Fibroblast of lung (primary cell): ENCODE data around the gene TCHHL1. TPM values are rescaled to one million over a fixed set of nuclear protein-coding genes. Genes with fewer than 3 reads are reported as not detected.

Experiments used
- DNase-seq, 2 donors: peaks; one replicate each; pipeline versions ENCODE4 v3.0.0 to v3.0.0-alpha.2; 2010; ENCODE audit warnings: low read depth in 2 of 2
- H2AFZ ChIP-seq: 2 replicates; pipeline ENCODE4 v1.5.1; 2012; ENCODE audit warnings: low read length, control low read depth, inconsistent platforms
- H3K27ac ChIP-seq: 2 replicates; pipeline ENCODE4 v1.5.1; 2011; ENCODE audit warnings: low read length, control low read depth; ENCODE audit not compliant: insufficient read depth
- H3K27me3 ChIP-seq: 2 replicates; pipeline ENCODE4 v1.5.1; 2011; ENCODE audit warnings: mild to moderate bottlenecking, low read length; ENCODE audit not compliant: control insufficient read depth, insufficient read depth
- H3K36me3 ChIP-seq: 2 replicates; pipeline ENCODE4 v1.5.1; 2011; ENCODE audit warnings: low read length; ENCODE audit not compliant: control insufficient read depth, insufficient read depth
- H3K4me1 ChIP-seq: 2 replicates; pipeline ENCODE4 v1.5.1; 2011; ENCODE audit warnings: low read length; ENCODE audit not compliant: control insufficient read depth, insufficient read depth; ENCODE audit errors: extremely low read depth
- H3K4me2 ChIP-seq: 2 replicates; pipeline ENCODE4 v1.5.1; 2011; ENCODE audit warnings: low read length, control low read depth; ENCODE audit not compliant: insufficient read depth; ENCODE audit errors: extremely low read depth
- H3K4me3 ChIP-seq, 4 experiments: fragments of 200-600 bp in 1 of 4; sonication (generic) in 1 of 4; replicated peaks in 1 of 4; 2 replicates each; pipeline ENCODE4 v1.5.1; 2011 to 2016; ENCODE audit warnings: low read length in 4 of 4, low read depth in 3 of 4, mild to moderate bottlenecking in 3 of 4, control low read depth in 2 of 4, inconsistent platforms in 1 of 4, mixed read lengths in 1 of 4; ENCODE audit not compliant: insufficient read depth in 1 of 4; ENCODE audit errors: control extremely low read depth in 1 of 4
- H3K79me2 ChIP-seq: 2 replicates; pipeline ENCODE4 v1.5.1; 2012; ENCODE audit warnings: mild to moderate bottlenecking, low read length, inconsistent platforms; ENCODE audit not compliant: control insufficient read depth, insufficient read depth
- H3K9ac ChIP-seq: 2 replicates; pipeline ENCODE4 v1.5.1; 2011; ENCODE audit warnings: mild to moderate bottlenecking, low read length, control low read depth; ENCODE audit not compliant: insufficient read depth
- H3K9me3 ChIP-seq: 2 replicates; pipeline ENCODE4 v1.5.1; 2012; ENCODE audit warnings: low read depth, low read length; ENCODE audit not compliant: control insufficient read depth, insufficient read depth
- H4K20me1 ChIP-seq: 2 replicates; pipeline ENCODE4 v1.5.1; 2011; ENCODE audit warnings: low read length; ENCODE audit not compliant: control insufficient read depth, insufficient read depth; ENCODE audit errors: extremely low read depth
- EZH2 ChIP-seq: IDR thresholded peaks from 2 replicates; pipeline ENCODE4 v1.5.1; 2012; ENCODE audit warnings: low read length, control low read depth, mild to moderate bottlenecking; ENCODE audit errors: missing control alignments
- polyA plus RNA-seq, 2 donors: library from polyadenylated mRNA; depleted of rRNA in 1 of 2; stranded (reverse) in 1 of 2; unstranded in 1 of 2; fragments of >200 nt; gene quantifications; 2 replicates each; pipeline ENCODE4 v1.2.1, GENCODE V29; 2011 to 2012; ENCODE audit warnings: missing spikeins in 1 of 2
- total RNA-seq: library from RNA; depleted of rRNA; stranded (reverse); fragments of >200 nt; gene quantifications from 2 replicates; pipeline ENCODE4 v1.2.1, GENCODE V29; 2014
- TF ChIP-seq, protein P1 (sequence below), 2 donors: IDR thresholded peaks in 1 of 2; conservative IDR thresholded peaks in 1 of 2; 1 replicate in 1 of 2; 2 replicates in 1 of 2; pipeline ENCODE4 v1.5.1; 2011 to 2012; ENCODE audit warnings: low read length in 2 of 2, control low read depth in 1 of 2, inconsistent platforms in 1 of 2, low read depth in 1 of 2, mild to moderate bottlenecking in 1 of 2

The TCHHL1 gene
- total and polyA plus RNA-seq, 2 donors (not counting 1 experiment from before 2014, with no cell fraction given), result not detected

DNA sequence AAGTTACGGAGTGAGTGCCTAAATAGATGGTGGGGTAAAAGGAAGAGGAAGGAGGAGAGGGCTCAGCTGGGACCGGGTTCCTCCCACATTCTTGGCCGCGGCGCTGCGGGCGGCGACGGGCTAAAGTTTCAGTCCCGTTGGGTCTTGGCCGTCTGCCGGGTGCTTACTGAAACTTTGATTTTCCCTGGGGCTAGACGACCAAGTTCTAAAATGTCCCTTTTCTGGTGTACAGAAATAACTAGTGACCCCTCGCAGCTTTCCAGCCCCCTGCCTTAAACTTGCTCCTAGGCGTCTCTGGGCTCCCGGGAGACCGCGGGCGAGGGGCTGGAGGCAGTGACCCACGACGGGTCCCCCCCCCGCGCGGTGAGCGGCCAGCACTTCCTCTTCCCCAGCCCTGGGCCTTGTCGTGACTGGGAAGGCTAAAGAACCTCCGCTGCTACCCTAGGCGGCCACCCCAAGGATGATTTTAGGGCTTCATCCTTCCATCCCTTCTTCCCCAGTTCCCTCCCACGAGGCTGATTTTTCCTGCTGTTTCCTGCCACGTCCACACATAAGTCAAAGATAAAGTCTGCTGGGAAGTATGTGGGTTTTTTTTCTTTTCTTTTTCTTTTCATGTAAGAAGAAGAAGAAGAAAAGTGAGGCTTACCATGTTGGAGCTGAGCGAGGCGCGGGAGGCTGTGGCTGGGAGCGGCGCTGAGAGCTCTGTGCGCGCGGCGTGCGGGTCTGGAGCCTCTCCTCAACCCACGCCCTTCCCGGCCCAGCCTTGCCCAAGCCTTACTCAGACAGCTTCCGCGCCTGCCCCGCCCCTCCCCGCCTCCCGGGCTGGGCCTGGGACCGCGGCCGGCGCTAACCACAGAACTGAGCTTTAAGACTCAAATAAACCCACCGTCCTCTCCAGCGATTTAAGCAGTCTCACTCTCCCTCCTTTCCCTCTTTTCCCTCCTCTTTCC lies 52.3 kb downstream of the TCHHL1 start, which contains the start of gene S100A11:
Gene S100A11, minus strand, starts transcription at position 738 of the 950 bp plus-strand sequence. Its CDS starts 89 bp downstream, at position 649.
- Histone ChIP-seq H3K4me1 (peaks cover 5% of the 10 kb centered on the region), H3K9ac (peak within 1 kb of the TSS; percentile 88), H3K4me2 (peak within 1 kb of the TSS; percentile 96), H3K27me3 (peaks cover 8% of the 10 kb centered on the region), H3K4me3 (peak within 1 kb of the TSS; percentile 68 to 95 (median 88)), H4K20me1 (peaks cover 2% of the 10 kb centered on the region), H3K27ac (peak within 1 kb of the TSS; percentile 90), H3K79me2 (peaks cover 36% of the 10 kb centered on the region), H2AFZ (peak within 1 kb of the TSS; percentile 42), H3K9me3 (no peaks in the 10 kb centered on the region), H3K36me3 (peaks cover 9% of the 10 kb centered on the region)
- no peak for TF ChIP-seq EZH2
- TF ChIP-seq, protein P1, sequence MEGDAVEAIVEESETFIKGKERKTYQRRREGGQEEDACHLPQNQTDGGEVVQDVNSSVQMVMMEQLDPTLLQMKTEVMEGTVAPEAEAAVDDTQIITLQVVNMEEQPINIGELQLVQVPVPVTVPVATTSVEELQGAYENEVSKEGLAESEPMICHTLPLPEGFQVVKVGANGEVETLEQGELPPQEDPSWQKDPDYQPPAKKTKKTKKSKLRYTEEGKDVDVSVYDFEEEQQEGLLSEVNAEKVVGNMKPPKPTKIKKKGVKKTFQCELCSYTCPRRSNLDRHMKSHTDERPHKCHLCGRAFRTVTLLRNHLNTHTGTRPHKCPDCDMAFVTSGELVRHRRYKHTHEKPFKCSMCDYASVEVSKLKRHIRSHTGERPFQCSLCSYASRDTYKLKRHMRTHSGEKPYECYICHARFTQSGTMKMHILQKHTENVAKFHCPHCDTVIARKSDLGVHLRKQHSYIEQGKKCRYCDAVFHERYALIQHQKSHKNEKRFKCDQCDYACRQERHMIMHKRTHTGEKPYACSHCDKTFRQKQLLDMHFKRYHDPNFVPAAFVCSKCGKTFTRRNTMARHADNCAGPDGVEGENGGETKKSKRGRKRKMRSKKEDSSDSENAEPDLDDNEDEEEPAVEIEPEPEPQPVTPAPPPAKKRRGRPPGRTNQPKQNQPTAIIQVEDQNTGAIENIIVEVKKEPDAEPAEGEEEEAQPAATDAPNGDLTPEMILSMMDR (conservative IDR thresholded peaks at IDR 0.05 in 1 of 2, IDR thresholded peaks at IDR 0.05 in 1 of 2; ENCODE audit: low read depth in 1 of 2, low read length in 2 of 2), result no peak
- DNase-seq, result peak; percentile 82 to 87

DNA sequence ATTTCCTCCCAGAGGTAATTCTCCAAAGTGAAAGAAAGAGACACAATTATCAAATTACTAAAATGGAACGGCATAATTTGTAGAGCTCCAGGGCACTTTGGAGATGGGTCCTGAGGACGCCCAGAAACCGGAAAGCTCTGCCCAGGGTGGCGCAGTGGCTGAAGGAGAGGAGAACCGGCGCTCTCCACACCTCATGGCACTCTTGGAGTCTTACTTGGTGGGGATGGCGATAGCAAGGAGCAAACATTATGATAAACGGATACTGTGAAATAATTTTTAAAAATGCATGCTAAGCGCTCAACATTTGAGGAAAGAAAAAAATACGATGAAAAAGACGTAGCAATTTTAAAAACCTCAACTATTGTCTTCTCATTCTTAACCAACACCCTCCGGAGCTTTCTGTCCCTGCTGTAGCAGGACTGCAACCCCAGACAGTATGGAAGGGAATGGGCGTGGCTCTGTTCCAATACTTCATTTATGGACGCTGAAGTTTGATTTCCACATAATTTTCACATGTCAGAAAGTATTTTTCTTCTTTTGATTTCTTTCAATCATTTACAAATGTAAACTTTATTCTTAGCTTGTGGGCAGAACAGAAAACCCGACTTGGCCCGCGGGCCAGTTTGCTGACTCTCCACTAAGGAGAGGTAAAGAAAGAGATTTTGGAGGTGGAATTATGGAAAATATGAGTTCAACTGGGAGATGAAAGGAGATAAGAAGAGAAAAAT lies 53.2 kb downstream of the TCHHL1 start:
- Histone ChIP-seq H3K4me2 (peak overlapping the region; percentile 96), H3K27ac (peak overlapping the region; percentile 90), H4K20me1 (peaks cover 2% of the 10 kb centered on the region), H3K4me3 (peak overlapping the region; percentile 68 to 95 (median 88)), H3K4me1 (peaks cover 5% of the 10 kb centered on the region), H2AFZ (no peak overlapping the region), H3K9me3 (no peaks in the 10 kb centered on the region), H3K27me3 (peaks cover 7% of the 10 kb centered on the region), H3K36me3 (peaks cover 9% of the 10 kb centered on the region), H3K79me2 (peaks cover 36% of the 10 kb centered on the region), H3K9ac (peak overlapping the region; percentile 88)
- DNase-seq, result peak; percentile 20 to 40
- no peak for TF ChIP-seq EZH2
- TF ChIP-seq, protein P1 (conservative IDR thresholded peaks at IDR 0.05 in 1 of 2, IDR thresholded peaks at IDR 0.05 in 1 of 2; ENCODE audit: low read depth in 1 of 2, low read length in 2 of 2), result no peak
